ENCODE results near the gene SYNGAP1. TPM values are rescaled to one million over a fixed set of nuclear protein-coding genes. Genes with fewer than 3 reads are reported as not detected.
A peak's percentile ranks its signal among the peaks of the same experiment; 100 is the strongest.

Gene SYNGAP1
- total and polyA plus RNA-seq, 2 of the 8 experiments (the other 6 are each of a cell fraction or from before 2014, with no cell fraction given): 31.0 to 101 TPM

- peaks cover 8 to 32% (median 12%) of the 10 kb centered on the region in 4 experiments; a peak in 6 of 7 replicates for H3K4me1 ChIP-seq (replicated peaks in 1 of 4; ENCODE audit: control insufficient read depth in 3 of 4, insufficient read depth in 4 of 4, low read length in 3 of 4)
- H3K56ac ChIP-seq (replicated peaks; ENCODE audit: insufficient read length, low read depth, low read length): no peak overlapping the region
- H3K79me1 ChIP-seq (ENCODE audit: low read depth, low read length): peaks cover 2% of the 10 kb centered on the region; the same call in 1 of the 2 replicates
- no peak overlapping the region for H4K8ac ChIP-seq (ENCODE audit: extremely low read depth, insufficient read depth, low read length)
- no peak overlapping the region for H2AK5ac ChIP-seq (ENCODE audit: low read depth, low read length)
- no peak overlapping the region for H3K4ac ChIP-seq (replicated peaks; ENCODE audit: insufficient read length, low read depth, low read length)
- WGBS, 2 experiments (ENCODE audit: extremely low coverage in 1 of 2, insufficient coverage in 1 of 2, insufficient read length in 1 of 2, insufficient replicate concordance in 2 of 2, low coverage in 1 of 2, low lambda C conversion rate in 2 of 2, missing lambda C conversion rate in 1 of 2): 89% methylated on average over 2 of the region's 2 CpGs; no CpG with 5 or more reads in 1 of the 2 experiments
- H3K23me2 ChIP-seq (ENCODE audit: low read depth, low read length): peaks cover 30% of the 10 kb centered on the region
- H4K91ac ChIP-seq (replicated peaks; ENCODE audit: insufficient read length, low read length): no peak overlapping the region
- peaks cover 19 to 52% of the 10 kb centered on the region in 2 experiments for H3K79me2 ChIP-seq (ENCODE audit: control insufficient read depth in 1 of 2, insufficient read depth in 2 of 2, low read length in 2 of 2)
- ChIA-PET POLR2A (ENCODE audit: partially characterized antibody) (no interaction called here), CTCF (ENCODE audit: partially characterized antibody) (no interaction called here)
- DNase-seq (ENCODE audit: low read depth in 1 of 2, low spot score in 2 of 2) (no peak), FAIRE-seq (no peak)
- H3K9ac ChIP-seq (replicated peaks in 1 of 4; ENCODE audit: extremely low read depth in 1 of 4, low read depth in 3 of 4, low read length in 3 of 4): no peak overlapping the region
- no peak overlapping the region for H3K27ac ChIP-seq (ENCODE audit: low read depth, low read length)
- H3K9me3 ChIP-seq (ENCODE audit: insufficient read depth in 2 of 2, low read depth in 1 of 2, low read length in 1 of 2): no peaks in the 10 kb centered on the region
- H4K20me1 ChIP-seq (replicated peaks in 1 of 2; ENCODE audit: control insufficient read depth in 1 of 2, insufficient read depth in 2 of 2, low read length in 2 of 2): peaks cover 0 to 6% of the 10 kb centered on the region in 2 experiments
- H2BK120ac ChIP-seq (replicated peaks; ENCODE audit: low read depth, low read length): no peak overlapping the region
- no peak overlapping the region for H2BK12ac ChIP-seq (ENCODE audit: low read depth, low read length)
- H3K14ac ChIP-seq (ENCODE audit: insufficient read length): no peak overlapping the region
- H3K4me2 ChIP-seq (ENCODE audit: insufficient read depth in 1 of 2, low read depth in 2 of 2, low read length in 2 of 2): peak overlapping the region; percentile 49 to 89
- no peak overlapping the region for H3K23ac ChIP-seq (ENCODE audit: insufficient read length)
- TF ChIP-seq SP1 (IDR thresholded peaks at IDR 0.05; ENCODE audit: low read depth, low read length) (no peak), HDAC2 (IDR thresholded peaks at IDR 0.05; ENCODE audit: borderline replicate concordance in 1 of 2, low read depth in 2 of 2, low read length in 2 of 2) (no peak), BCL11A (IDR thresholded peaks at IDR 0.05; ENCODE audit: low read depth in 2 of 2, low read length in 2 of 2) (no peak), KDM4A (IDR thresholded peaks at IDR 0.05; ENCODE audit: low read depth, low read length, severe bottlenecking) (no peak), CHD1 (IDR thresholded peaks at IDR 0.05; ENCODE audit: low read depth, low read length) (no peak), CTBP2 (IDR thresholded peaks at IDR 0.05; ENCODE audit: borderline replicate concordance, insufficient read depth, insufficient read length, low read length) (no peak), TAF7 (optimal IDR thresholded peaks at IDR 0.05; ENCODE audit: borderline replicate concordance, low read depth, low read length) (no peak), ATF3 (IDR thresholded peaks at IDR 0.05; ENCODE audit: insufficient read depth, low read depth, low read length) (no peak), POU5F1 (IDR thresholded peaks at IDR 0.05; ENCODE audit: low read depth, low read length) (no peak), CHD2 (IDR thresholded peaks at IDR 0.05; ENCODE audit: low read length) (no peak), SUZ12 (IDR thresholded peaks at IDR 0.05; ENCODE audit: low read length) (no peak), GABPA (IDR thresholded peaks at IDR 0.05; ENCODE audit: borderline replicate concordance, insufficient read depth, low read length) (no peak), TCF12 (IDR thresholded peaks at IDR 0.05; ENCODE audit: low read depth, low read length) (no peak), KDM1A (IDR thresholded peaks at IDR 0.05; ENCODE audit: borderline replicate concordance, low read length) (no peak)
- H4K5ac ChIP-seq (ENCODE audit: insufficient read length, low read depth, low read length): no peak overlapping the region
- no peak overlapping the region for H2AFZ ChIP-seq (ENCODE audit: low read length)
- H3K4me3 ChIP-seq (ENCODE audit: extremely low read depth in 1 of 4, insufficient read depth in 2 of 4, low read depth in 3 of 4, low read length in 4 of 4): peak overlapping the region in 3 of 4 experiments; percentile 11 to 99 (median 68); a peak in 4 of 8 replicates
- no peak overlapping the region for H2BK15ac ChIP-seq (ENCODE audit: low read length)
- H2BK20ac ChIP-seq (ENCODE audit: low read length): no peak overlapping the region
- no peak overlapping the region for H2BK5ac ChIP-seq (ENCODE audit: low read depth, low read length)
- H3K36me3 ChIP-seq (ENCODE audit: control insufficient read depth in 2 of 4, insufficient read depth in 4 of 4, low read length in 3 of 4): peaks cover 0 to 13% (median 10%) of the 10 kb centered on the region in 4 experiments; a peak in 5 of 8 replicates
- no peak overlapping the region for H3K18ac ChIP-seq (ENCODE audit: extremely low read depth, low read length)
- H3K27me3 ChIP-seq (replicated peaks in 1 of 4; ENCODE audit: control insufficient read depth in 3 of 4, extremely low read depth in 1 of 4, insufficient read depth in 3 of 4, low read length in 3 of 4): no peaks in the 10 kb centered on the region
Observed at GRCh38 chr6:33421344-33421643, 1.4 kb downstream of the SYNGAP1 start.
